GM19238 (cell line): ENCODE results near the gene PPP1R18.
"Not testable (repeated sequence)": the region's sequence is repeated elsewhere in the genome, so short reads cannot be mapped to it uniquely, and the experiment has no call there.

Experiments
- DNase-seq: peaks from one replicate; pipeline ENCODE4 v3.0.0; 2011; ENCODE audit warnings: low spot score; ENCODE audit not compliant: insufficient read length

Gene PPP1R18

GRCh38 chr6:30670760-30671527 lies 15.5 kb downstream of the PPP1R18 start:
- no peak for DNase-seq

- not testable (repeated sequence) for DNase-seq
Observed at GRCh38 chr6:30666300-30666699, 20.1 kb downstream of the PPP1R18 start.

GRCh38 chr6:30664994-30665767 lies 21.3 kb downstream of the PPP1R18 start:
- DNase-seq = no peak

GRCh38 chr6:30657922-30658321 lies 28.5 kb downstream of the PPP1R18 start:
- not testable (repeated sequence) for DNase-seq

GRCh38 chr6:30657454-30657853 lies 29.0 kb downstream of the PPP1R18 start:
- no peak for DNase-seq

- DNase-seq = no peak
Observed at GRCh38 chr6:30656513-30656912, 29.9 kb downstream of the PPP1R18 start.

GRCh38 chr6:30655743-30656094 lies 30.7 kb downstream of the PPP1R18 start:
- DNase-seq = no peak

- DNase-seq = no peak
Observed at GRCh38 chr6:30654798-30655742, 31.4 kb downstream of the PPP1R18 start.

GRCh38 chr6:30651143-30651542 lies 35.3 kb downstream of the PPP1R18 start:
- DNase-seq = no peak

- peak; percentile 79 for DNase-seq
Observed at GRCh38 chr6:30647242-30648116, 39.0 kb downstream of the PPP1R18 start.

GRCh38 chr6:30646450-30647241 lies 39.8 kb downstream of the PPP1R18 start, which contains the start of gene C6orf136:
TSS of gene C6orf136 (plus strand) at chr6:30647133. CDS start at chr6:30647232, 99 bp downstream.
- DNase-seq = peak; percentile 94

GRCh38 chr6:30645989-30646388 lies 40.5 kb downstream of the PPP1R18 start:
- no peak for DNase-seq

GRCh38 chr6:30644769-30645168 lies 41.7 kb downstream of the PPP1R18 start:
- DNase-seq = no peak

GRCh38 chr6:30643656-30644055 lies 42.8 kb downstream of the PPP1R18 start:
- DNase-seq = no peak

- DNase-seq = no peak
Observed at GRCh38 chr6:30641048-30641447, 45.4 kb downstream of the PPP1R18 start.

- no peak for DNase-seq
Observed at GRCh38 chr6:30640481-30640880, 46.0 kb downstream of the PPP1R18 start.

- no peak for DNase-seq
Observed at GRCh38 chr6:30635834-30636233, 50.6 kb downstream of the PPP1R18 start.

GRCh38 chr6:30626484-30627366 lies 59.7 kb downstream of the PPP1R18 start, which contains the start of gene ATAT1:
TSS of gene ATAT1 (plus strand) at chr6:30626874.
- DNase-seq = peak; percentile 81
